GM12878 (cell line): ENCODE results near the gene RBM19. TPM values are rescaled to one million over a fixed set of nuclear protein-coding genes. Genes with fewer than 3 reads are reported as not detected.

Experiments used
- PRDM15 ChIP-seq: fragments of 450-650 bp; formaldehyde crosslinking; IDR thresholded peaks from 2 replicates; pipeline ENCODE4 v1.4.0; 2020; ENCODE audit warnings: mild to moderate bottlenecking, moderate library complexity
- SREBF1 ChIP-seq: IDR thresholded peaks from 2 replicates; pipeline ENCODE4 v1.6.1; 2012; ENCODE audit warnings: mild to moderate bottlenecking, low read length
- SUPT20H ChIP-seq: IDR thresholded peaks from 2 replicates; pipeline ENCODE4 v1.6.1; 2011; ENCODE audit warnings: low read depth, mild to moderate bottlenecking, low read length, moderate library complexity, borderline replicate concordance; ENCODE audit not compliant: control insufficient read depth
- ZNF274 ChIP-seq: IDR thresholded peaks from one replicate; pipeline ENCODE4 v1.8.0; 2011; ENCODE audit not compliant: insufficient read length, insufficient read depth
- polyA plus RNA-seq, 11 experiments: library from polyadenylated mRNA; depleted of rRNA in 4 of 11; unstranded in 6 of 11; stranded (reverse) in 5 of 11; fragments of >200 nt; fragmentation: Nextera tagmentation in 4 of 11; fragmentation: Illumina TruSeq in 1 of 11; extraction: Ambion mirVana in 4 of 11; extraction: Trizol in 1 of 11; gene quantifications; 1 replicate in 1 of 11; 2 replicates in 10 of 11; pipeline versions ENCODE4 v1.2.1 to v1.2.3, GENCODE V29; 2011 to 2016; ENCODE audit warnings: inconsistent platforms in 2 of 11, missing spikeins in 2 of 11, low read depth in 1 of 11
- total RNA-seq, 4 experiments: library from RNA; depleted of rRNA in 3 of 4; stranded (reverse); fragments of >200 nt in 3 of 4; fragmentation: Illumina TruSeq in 1 of 4; extraction: Trizol in 1 of 4; gene quantifications; 2 replicates each; pipeline versions ENCODE4 v1.2.1 to v1.2.3, GENCODE V29; 2013 to 2021
- TF ChIP-seq, protein P1 (sequence below): fragments of 450-650 bp; IDR thresholded peaks from 2 replicates; pipeline ENCODE4 v1.6.1; 2017; ENCODE audit warnings: mild to moderate bottlenecking, low read depth, inconsistent platforms; ENCODE audit not compliant: poor library complexity, severe bottlenecking
- TF ChIP-seq, protein P2 (sequence below): IDR thresholded peaks from 2 replicates; pipeline ENCODE4 v1.6.1; 2011; ENCODE audit warnings: low read depth, mild to moderate bottlenecking, low read length, moderate library complexity, borderline replicate concordance; ENCODE audit errors: extremely low read depth

Gene RBM19
- total and polyA plus RNA-seq, 10 of the 15 experiments (the other 5 are each of a cell fraction or from before 2014, with no cell fraction given) = 4.2 to 42.9 (median 28.4) TPM

GRCh38 chr12:113894697-113895096, 71.4 kb downstream of the RBM19 start (continued):
- TF ChIP-seq, protein P1, sequence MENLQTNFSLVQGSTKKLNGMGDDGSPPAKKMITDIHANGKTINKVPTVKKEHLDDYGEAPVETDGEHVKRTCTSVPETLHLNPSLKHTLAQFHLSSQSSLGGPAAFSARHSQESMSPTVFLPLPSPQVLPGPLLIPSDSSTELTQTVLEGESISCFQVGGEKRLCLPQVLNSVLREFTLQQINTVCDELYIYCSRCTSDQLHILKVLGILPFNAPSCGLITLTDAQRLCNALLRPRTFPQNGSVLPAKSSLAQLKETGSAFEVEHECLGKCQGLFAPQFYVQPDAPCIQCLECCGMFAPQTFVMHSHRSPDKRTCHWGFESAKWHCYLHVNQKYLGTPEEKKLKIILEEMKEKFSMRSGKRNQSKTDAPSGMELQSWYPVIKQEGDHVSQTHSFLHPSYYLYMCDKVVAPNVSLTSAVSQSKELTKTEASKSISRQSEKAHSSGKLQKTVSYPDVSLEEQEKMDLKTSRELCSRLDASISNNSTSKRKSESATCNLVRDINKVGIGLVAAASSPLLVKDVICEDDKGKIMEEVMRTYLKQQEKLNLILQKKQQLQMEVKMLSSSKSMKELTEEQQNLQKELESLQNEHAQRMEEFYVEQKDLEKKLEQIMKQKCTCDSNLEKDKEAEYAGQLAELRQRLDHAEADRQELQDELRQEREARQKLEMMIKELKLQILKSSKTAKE = no peak
- no peak for TF ChIP-seq SREBF1
- no peak for TF ChIP-seq SUPT20H
- TF ChIP-seq PRDM15 (CRISPR knock-in tag) = no peak
- TF ChIP-seq, protein P2, sequence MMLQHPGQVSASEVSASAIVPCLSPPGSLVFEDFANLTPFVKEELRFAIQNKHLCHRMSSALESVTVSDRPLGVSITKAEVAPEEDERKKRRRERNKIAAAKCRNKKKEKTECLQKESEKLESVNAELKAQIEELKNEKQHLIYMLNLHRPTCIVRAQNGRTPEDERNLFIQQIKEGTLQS = no peak
- no peak for TF ChIP-seq ZNF274
- TF ChIP-seq, all 136 proteins: peak for 0
